Testis (tissue), 3 donors: Measurements from ENCODE around the gene TTC7B. TPM values are rescaled to one million over a fixed set of nuclear protein-coding genes. Genes with fewer than 3 reads are reported as not detected.

Source experiments
- DNase-seq: peaks from one replicate; pipeline ENCODE4 v3.0.0-alpha.2; 2019
- H3K27ac ChIP-seq, 2 donors: fragments of 200-600 bp; sonication (generic); one replicate each; pipeline ENCODE4 v1.5.1; 2019
- H3K27me3 ChIP-seq: fragments of 200-600 bp; sonication (generic); one replicate; pipeline ENCODE4 v1.5.1; 2019
- H3K36me3 ChIP-seq: fragments of 200-600 bp; sonication (generic); one replicate; pipeline ENCODE4 v1.5.1; 2017; ENCODE audit warnings: low read depth; ENCODE audit errors: missing control alignments
- H3K4me1 ChIP-seq: fragments of 200-600 bp; sonication (generic); one replicate; pipeline ENCODE4 v1.5.1; 2019
- H3K4me3 ChIP-seq, 2 donors: fragments of 200-600 bp; sonication (generic); one replicate each; pipeline ENCODE4 v1.5.1; 2017 to 2019
- H3K9me3 ChIP-seq: fragments of 200-600 bp; sonication (generic); one replicate; pipeline ENCODE4 v1.5.1; 2017
- CTCF ChIP-seq, 3 experiments: fragments of 450-650 bp in 2 of 3; fragments of 200-600 bp in 1 of 3; sonication (generic) in 1 of 3; IDR thresholded peaks; one replicate each; pipeline ENCODE4 v1.5.1; 2016 to 2019; ENCODE audit warnings: antibody characterized with exemption in 3 of 3, mild to moderate bottlenecking in 2 of 3, moderate library complexity in 1 of 3
- POLR2A ChIP-seq: fragments of 450-650 bp; IDR thresholded peaks from one replicate; pipeline ENCODE4 v1.6.1; 2017; ENCODE audit warnings: antibody characterized with exemption, mild to moderate bottlenecking, moderate library complexity
- WGBS, 2 donors: methylation state at CpG; one replicate each; pipeline ENCODE4 v1.1.5; 2018; 5-methylcytosine and 5-hydroxymethylcytosine counted together
- intact Hi-C: fragments of 100-400 bp; cut with DNase I; formaldehyde crosslinking; loops from one replicate; pipeline ENCODE4 v1.15.1; 2023; ENCODE audit warnings: low total_unique reads
- polyA plus RNA-seq: library from polyadenylated mRNA; stranded (reverse); fragments of 350-450 nt; fragmentation: Illumina TruSeq; extraction: RNeasy Lipid Tissue Mini Kit (QIAGEN cat#74804); gene quantifications from one replicate; pipeline ENCODE4 v1.2.3, GENCODE V29; 2014; ENCODE audit warnings: low read depth, low replicate concordance; ENCODE audit not compliant: insufficient read depth
- total RNA-seq, 2 donors: library from RNA; depleted of rRNA; stranded (reverse); fragments of >200 nt; gene quantifications; one replicate each; pipeline ENCODE4 v1.2.3, GENCODE V29; 2016

Gene TTC7B
- total and polyA plus RNA-seq, 3 donors from 2014 or later = 11.3 to 17.0 (median 12.1) TPM

- no peak overlapping the region for H3K4me3 ChIP-seq
- TF ChIP-seq POLR2A = no peak
- no peak for TF ChIP-seq CTCF (IDR thresholded peaks at IDR 0.05)
- no peak for DNase-seq
- H3K36me3 ChIP-seq = no peaks in the 10 kb centered on the region
- 61 to 83% methylated on average over 8 to 9 of the region's 10 CpGs for WGBS, 2 donors
- no peaks in the 10 kb centered on the region for H3K9me3 ChIP-seq
- no peaks in the 10 kb centered on the region for H3K27me3 ChIP-seq
- intact Hi-C loops = no loop called here
- peaks cover 13% of the 10 kb centered on the region for H3K4me1 ChIP-seq
- H3K27ac ChIP-seq = no peak overlapping the region
Measured at GRCh38 chr14:90512329-90512991, 303.8 kb downstream of the TTC7B start.

- Histone ChIP-seq H3K27me3 (no peaks in the 10 kb centered on the region), H3K4me1 (peaks cover 9% of the 10 kb centered on the region), H3K36me3 (no peaks in the 10 kb centered on the region), H3K9me3 (no peaks in the 10 kb centered on the region), H3K4me3 (no peak overlapping the region), H3K27ac (no peak overlapping the region)
- no peak for DNase-seq
- 79 to 83% methylated on average over 6 to 9 of the region's 9 CpGs for WGBS, 2 donors
- intact Hi-C loops = no loop called here
- TF ChIP-seq CTCF (IDR thresholded peaks at IDR 0.05) = no peak
- no peak for TF ChIP-seq POLR2A
Measured at GRCh38 chr14:90511795-90512328, 304.4 kb downstream of the TTC7B start.

- Histone ChIP-seq H3K9me3 (no peaks in the 10 kb centered on the region), H3K4me3 (no peak overlapping the region), H3K27ac (no peak overlapping the region), H3K36me3 (no peaks in the 10 kb centered on the region), H3K4me1 (peaks cover 9% of the 10 kb centered on the region), H3K27me3 (no peaks in the 10 kb centered on the region)
- TF ChIP-seq POLR2A (no peak), CTCF (IDR thresholded peaks at IDR 0.05) (no peak)
- WGBS, 2 donors = 97 to 100% methylated on average over 2 to 4 of the region's 4 CpGs
- DNase-seq = no peak
- intact Hi-C loops = no loop called here
Measured at GRCh38 chr14:90511252-90511651, 305.0 kb downstream of the TTC7B start.

- no peak overlapping the region for H3K4me3 ChIP-seq
- no peaks in the 10 kb centered on the region for H3K9me3 ChIP-seq
- no peaks in the 10 kb centered on the region for H3K27me3 ChIP-seq
- TF ChIP-seq POLR2A = no peak
- no peak for TF ChIP-seq CTCF (IDR thresholded peaks at IDR 0.05)
- intact Hi-C loops = no loop called here
- no peaks in the 10 kb centered on the region for H3K36me3 ChIP-seq
- no peak overlapping the region for H3K27ac ChIP-seq
- DNase-seq = no peak
- peaks cover 9% of the 10 kb centered on the region for H3K4me1 ChIP-seq
- WGBS, 2 donors = 71 to 94% methylated on average over 9 of the region's 9 CpGs
Measured at GRCh38 chr14:90510159-90510558, 306.1 kb downstream of the TTC7B start.

GRCh38 chr14:90509403-90509802 lies 306.8 kb downstream of the TTC7B start:
- Histone ChIP-seq H3K4me1 (peaks cover 9% of the 10 kb centered on the region), H3K4me3 (no peak overlapping the region), H3K27me3 (no peaks in the 10 kb centered on the region), H3K36me3 (no peaks in the 10 kb centered on the region), H3K9me3 (no peaks in the 10 kb centered on the region), H3K27ac (no peak overlapping the region)
- TF ChIP-seq POLR2A (no peak), CTCF (IDR thresholded peaks at IDR 0.05) (no peak)
- intact Hi-C loops = no loop called here
- DNase-seq = no peak
- 85 to 89% methylated on average over 5 of the region's 5 CpGs for WGBS, 2 donors
